HG02571 (cell line): ENCODE results near the gene SFR1.
"Not testable (repeated sequence)": the region's sequence is repeated elsewhere in the genome, so short reads cannot be mapped to it uniquely, and the experiment has no call there.

Source experiments
- ATAC-seq: cut with Tn5 transposase; IDR thresholded peaks from one replicate; pipeline ENCODE4 v1.9.1; 2021; ENCODE audit warnings: mild to moderate bottlenecking, moderate library complexity; ENCODE audit not compliant: unreplicated experiment

Gene SFR1

GRCh38 chr10:104170610-104171254, 48.8 kb downstream of the SFR1 start:
- ATAC-seq, result no peak

- ATAC-seq, result not testable (repeated sequence)
These were observed 52.2 kb downstream of the SFR1 start for GRCh38 chr10:104174136-104174535.
